ENCODE measurements around the gene FRMD1.

Gene FRMD1

DNA sequence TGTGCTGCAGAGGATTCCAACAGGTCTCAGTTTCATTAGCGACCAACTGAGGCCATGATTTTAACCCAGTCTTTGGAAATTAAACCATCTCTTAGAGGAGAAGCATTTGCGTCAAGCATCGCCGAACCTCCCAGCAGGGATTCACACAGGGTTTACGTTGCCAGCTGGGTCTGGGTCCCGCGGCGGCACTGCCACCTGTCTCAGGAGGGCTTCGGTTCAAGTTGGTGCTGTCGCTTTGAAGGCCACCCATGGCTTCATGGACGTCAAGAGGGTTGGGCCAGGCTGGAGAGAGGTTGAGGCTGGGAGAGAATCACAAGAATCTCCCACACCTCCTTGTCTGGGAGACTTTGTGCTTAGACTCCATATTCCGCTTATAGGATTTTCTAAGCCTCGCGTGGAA, 43.0 kb upstream of the FRMD1 start:
- no peak for FAIRE-seq

DNA sequence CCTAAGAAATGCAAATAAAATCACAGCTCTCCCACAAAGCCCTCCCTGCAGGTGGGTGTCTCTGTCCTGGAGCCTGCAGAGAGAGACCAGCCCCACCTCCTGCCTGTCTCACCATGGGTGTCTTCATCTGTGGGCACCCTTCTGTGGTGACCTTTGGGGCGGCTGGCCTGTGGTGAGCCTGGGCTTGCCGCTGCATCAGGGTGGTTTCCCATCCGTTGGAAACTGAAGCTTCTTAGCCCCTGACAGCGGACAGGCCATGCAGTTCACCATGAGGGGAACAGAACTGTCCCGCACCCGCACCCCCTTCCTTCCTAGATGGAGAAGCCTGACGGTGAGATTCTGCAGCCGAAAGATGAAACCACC, 42.3 kb upstream of the FRMD1 start:
- FAIRE-seq (no peak), DNase-seq (ENCODE audit: insufficient read length, low spot score) (no peak)
- TF ChIP-seq PAX5 (IDR thresholded peaks at IDR 0.05; ENCODE audit: insufficient read depth, low read length, severe bottlenecking) (no peak), TAF1 (IDR thresholded peaks at IDR 0.05; ENCODE audit: low read depth, low read length) (no peak), POLR2AphosphoS5 (IDR thresholded peaks at IDR 0.05; ENCODE audit: low read depth, low read length) (no peak), POU2F2 (IDR thresholded peaks at IDR 0.05; ENCODE audit: low read depth, low read length) (no peak), POLR2A (IDR thresholded peaks at IDR 0.05; ENCODE audit: low read depth, low read length) (no peak), SPI1 (IDR thresholded peaks at IDR 0.05; ENCODE audit: low read depth, low read length) (no peak)

More for the DNA sequence above, 43.0 kb upstream of the FRMD1 start:
- no peak for TF ChIP-seq POLR2AphosphoS5 (IDR thresholded peaks at IDR 0.05; ENCODE audit: low read depth, low read length)
- TF ChIP-seq SPI1 (IDR thresholded peaks at IDR 0.05; ENCODE audit: low read depth, low read length) = no peak
- no peak for TF ChIP-seq POLR2A (IDR thresholded peaks at IDR 0.05; ENCODE audit: low read depth, low read length)
- TF ChIP-seq TAF1 (IDR thresholded peaks at IDR 0.05; ENCODE audit: low read depth, low read length) = no peak
- TF ChIP-seq POU2F2 (IDR thresholded peaks at IDR 0.05; ENCODE audit: low read depth, low read length) = no peak
- no peak for TF ChIP-seq PAX5 (IDR thresholded peaks at IDR 0.05; ENCODE audit: insufficient read depth, low read length, severe bottlenecking)
- DNase-seq (ENCODE audit: insufficient read length, low spot score) = no peak

DNA sequence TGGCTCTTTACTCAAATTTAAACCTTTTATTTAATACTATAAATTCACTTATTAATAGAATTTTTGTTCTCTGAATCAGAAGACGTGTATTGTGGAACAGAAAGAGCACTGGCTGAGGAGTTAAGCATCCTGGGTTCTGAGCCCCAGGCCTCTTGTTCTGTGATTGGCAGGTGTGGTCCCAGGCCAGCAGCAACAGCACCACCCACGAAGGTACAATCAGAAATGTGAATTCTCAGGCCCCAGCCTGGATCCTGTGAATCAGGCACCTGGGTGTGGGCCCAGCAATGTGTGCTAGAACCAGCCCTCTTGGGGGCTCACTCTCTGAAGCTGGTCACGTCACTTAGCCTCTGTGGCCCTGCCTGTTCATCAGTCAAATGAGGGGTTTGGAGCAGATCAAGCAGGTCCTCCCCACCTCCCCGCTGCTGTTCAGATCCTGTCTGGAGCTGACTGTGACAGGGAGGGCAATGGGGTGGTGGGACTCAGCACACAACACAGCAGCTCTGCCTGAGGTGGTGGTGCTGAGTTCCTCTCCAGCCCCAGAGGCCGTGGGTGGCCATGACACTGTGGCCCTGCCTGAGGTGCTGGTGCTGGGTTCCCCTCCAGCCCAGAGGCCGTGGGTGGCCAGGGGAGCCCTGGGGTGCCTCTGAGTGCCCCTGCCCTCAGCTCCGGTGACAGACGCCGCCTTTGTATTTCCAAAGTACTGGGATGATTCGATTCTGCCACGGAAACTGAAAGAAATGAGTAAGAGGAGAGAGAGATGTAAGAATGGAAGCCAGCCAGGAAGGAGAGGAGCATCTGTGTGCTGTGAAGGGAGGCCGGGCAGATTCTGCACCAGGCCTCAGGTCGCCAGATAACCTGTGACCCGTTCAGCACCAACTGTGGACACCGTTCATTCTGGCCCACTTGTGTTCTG, 41.6 kb upstream of the FRMD1 start:
- DNase-seq (ENCODE audit: insufficient read length, low spot score) (no peak), FAIRE-seq (no peak)
- TF ChIP-seq POU2F2 (IDR thresholded peaks at IDR 0.05; ENCODE audit: low read depth, low read length) = no peak
- no peak for TF ChIP-seq POLR2A (IDR thresholded peaks at IDR 0.05; ENCODE audit: low read depth, low read length)
- TF ChIP-seq POLR2AphosphoS5 (IDR thresholded peaks at IDR 0.05; ENCODE audit: low read depth, low read length) = no peak
- TF ChIP-seq TAF1 (IDR thresholded peaks at IDR 0.05; ENCODE audit: low read depth, low read length) = no peak

DNA sequence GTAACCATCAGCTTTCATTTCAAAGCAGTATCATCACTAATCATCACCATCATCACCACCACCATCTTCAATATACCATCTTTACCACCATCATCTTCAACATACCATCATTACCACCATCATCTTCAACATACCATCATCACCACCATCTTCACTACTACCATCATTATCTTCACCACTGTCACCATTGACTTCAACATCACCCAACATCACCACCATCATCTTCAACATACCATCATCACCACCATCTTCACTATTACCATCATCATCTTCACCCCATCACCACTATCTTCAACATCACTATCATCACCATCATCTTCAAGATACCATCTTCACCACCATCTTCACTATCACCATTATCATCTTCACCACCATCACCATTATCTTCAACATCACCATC, 40.5 kb upstream of the FRMD1 start:
- TF ChIP-seq POLR2A (IDR thresholded peaks at IDR 0.05; ENCODE audit: low read depth, low read length) = no peak
- TF ChIP-seq POU2F2 (IDR thresholded peaks at IDR 0.05; ENCODE audit: low read depth, low read length) = no peak
- no peak for TF ChIP-seq POLR2AphosphoS5 (IDR thresholded peaks at IDR 0.05; ENCODE audit: low read depth, low read length)
- TF ChIP-seq PAX5 (IDR thresholded peaks at IDR 0.05; ENCODE audit: insufficient read depth, low read length, severe bottlenecking) = no peak
- no peak for TF ChIP-seq SPI1 (IDR thresholded peaks at IDR 0.05; ENCODE audit: low read depth, low read length)
- TF ChIP-seq TAF1 (IDR thresholded peaks at IDR 0.05; ENCODE audit: low read depth, low read length) = no peak
- DNase-seq (ENCODE audit: insufficient read length, low spot score) = no peak
- peak; percentile 38 for FAIRE-seq

DNA sequence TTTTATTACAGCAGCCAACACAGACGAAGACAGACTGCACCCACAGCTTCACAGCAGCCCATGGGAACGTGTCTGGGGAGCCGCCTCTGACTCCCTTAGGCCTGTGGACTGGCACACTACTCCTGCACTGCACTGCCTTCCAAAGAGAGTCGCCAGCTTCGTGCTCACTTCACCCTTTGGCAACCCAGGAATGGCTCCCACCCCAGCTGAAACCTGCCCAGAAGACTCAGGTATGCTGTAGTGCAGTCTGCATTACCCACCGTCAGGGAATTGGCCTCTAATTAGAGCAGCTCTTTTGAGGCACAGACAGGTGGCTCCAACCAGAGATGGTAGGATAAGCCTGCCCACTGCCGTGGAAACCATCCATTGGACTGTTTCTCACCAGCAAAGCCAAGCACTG, 39.9 kb upstream of the FRMD1 start:
- DNase-seq (ENCODE audit: insufficient read length, low spot score) (no peak), FAIRE-seq (no peak)
- TF ChIP-seq POLR2AphosphoS5 (IDR thresholded peaks at IDR 0.05; ENCODE audit: low read depth, low read length) = no peak
- no peak for TF ChIP-seq TAF1 (IDR thresholded peaks at IDR 0.05; ENCODE audit: low read depth, low read length)
- TF ChIP-seq PAX5 (IDR thresholded peaks at IDR 0.05; ENCODE audit: insufficient read depth, low read length, severe bottlenecking) = no peak
- TF ChIP-seq SPI1 (IDR thresholded peaks at IDR 0.05; ENCODE audit: low read depth, low read length) = no peak
- TF ChIP-seq POU2F2 (IDR thresholded peaks at IDR 0.05; ENCODE audit: low read depth, low read length) = no peak
- TF ChIP-seq POLR2A (IDR thresholded peaks at IDR 0.05; ENCODE audit: low read depth, low read length) = no peak

DNA sequence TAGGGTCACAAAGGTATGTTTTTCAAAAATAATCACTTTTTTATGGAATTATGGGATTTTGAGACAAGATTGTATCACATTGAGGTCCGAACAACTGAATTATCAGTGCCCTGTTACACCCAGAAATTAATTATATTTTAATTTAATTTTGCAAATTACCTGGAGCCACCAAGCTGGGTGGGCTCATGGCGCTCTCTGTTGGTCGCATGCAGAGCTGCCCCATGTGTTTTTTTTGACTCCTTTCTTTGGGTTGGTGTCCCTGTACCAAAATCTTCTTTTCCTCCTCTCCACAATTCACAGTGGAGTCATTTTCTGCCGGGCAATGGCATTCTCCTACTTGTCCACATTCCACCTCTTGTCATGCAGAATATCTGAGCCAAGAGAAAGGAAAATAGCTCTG, 38.9 kb upstream of the FRMD1 start:
- TF ChIP-seq POLR2AphosphoS5 (IDR thresholded peaks at IDR 0.05; ENCODE audit: low read depth, low read length) = no peak
- no peak for TF ChIP-seq POLR2A (IDR thresholded peaks at IDR 0.05; ENCODE audit: low read depth, low read length)
- TF ChIP-seq PAX5 (IDR thresholded peaks at IDR 0.05; ENCODE audit: insufficient read depth, low read length, severe bottlenecking) = no peak
- no peak for TF ChIP-seq SPI1 (IDR thresholded peaks at IDR 0.05; ENCODE audit: low read depth, low read length)
- TF ChIP-seq POU2F2 (IDR thresholded peaks at IDR 0.05; ENCODE audit: low read depth, low read length) = no peak
- TF ChIP-seq TAF1 (IDR thresholded peaks at IDR 0.05; ENCODE audit: low read depth, low read length) = no peak
- no peak for DNase-seq (ENCODE audit: insufficient read length, low spot score)
- no peak for FAIRE-seq

DNA sequence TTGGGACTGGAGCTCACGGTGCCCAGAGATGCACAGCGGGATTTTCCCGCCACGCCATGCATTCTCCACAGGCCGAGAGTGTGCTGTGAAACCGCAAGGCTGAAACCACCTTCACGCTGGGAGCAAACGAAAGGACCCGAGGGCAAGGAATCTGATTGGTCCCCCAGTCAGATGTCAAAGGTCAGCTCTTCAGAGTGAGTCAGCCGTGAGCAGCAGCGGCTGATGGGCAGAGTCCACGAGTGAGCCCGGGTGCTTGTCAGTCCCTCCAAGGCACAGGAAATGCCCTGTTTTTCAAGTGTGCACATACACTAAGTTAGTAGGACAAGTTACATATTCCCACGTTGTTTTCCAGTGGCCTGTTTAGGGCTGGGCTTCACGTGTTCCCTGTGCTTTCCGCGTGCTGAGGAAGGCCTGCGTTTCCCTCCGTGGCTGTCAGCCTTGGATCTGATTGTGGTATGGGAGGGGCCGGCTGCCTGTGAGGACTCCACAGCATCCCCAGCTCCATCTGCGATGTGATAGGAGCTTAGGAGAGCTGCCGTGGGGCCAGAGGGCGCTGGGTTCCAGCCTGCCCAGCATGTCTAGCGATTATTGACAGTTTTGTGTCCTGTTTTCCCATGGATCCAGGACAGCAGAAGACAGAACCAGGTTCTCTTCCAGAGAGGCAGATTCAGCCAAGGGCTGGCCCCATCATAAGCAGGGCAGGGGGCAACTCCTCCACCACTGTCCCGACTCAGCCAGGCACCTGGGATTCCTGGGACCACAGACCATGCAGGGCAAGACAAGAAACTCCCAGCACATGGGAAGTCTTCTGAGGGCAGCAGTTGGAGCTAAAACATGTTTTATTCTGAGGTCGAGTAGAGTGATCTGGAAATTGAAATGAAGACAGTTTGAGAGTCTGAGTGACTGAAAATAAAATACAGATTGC, 38.2 kb upstream of the FRMD1 start:
- TF ChIP-seq TAF1 (IDR thresholded peaks at IDR 0.05; ENCODE audit: low read depth, low read length) = no peak
- TF ChIP-seq PAX5 (IDR thresholded peaks at IDR 0.05; ENCODE audit: insufficient read depth, low read length, severe bottlenecking) = no peak
- TF ChIP-seq SPI1 (IDR thresholded peaks at IDR 0.05; ENCODE audit: low read depth, low read length) = no peak
- no peak for TF ChIP-seq POLR2A (IDR thresholded peaks at IDR 0.05; ENCODE audit: low read depth, low read length)
- no peak for TF ChIP-seq POLR2AphosphoS5 (IDR thresholded peaks at IDR 0.05; ENCODE audit: low read depth, low read length)
- no peak for TF ChIP-seq POU2F2 (IDR thresholded peaks at IDR 0.05; ENCODE audit: low read depth, low read length)
- FAIRE-seq (no peak), DNase-seq (ENCODE audit: insufficient read length, low spot score) (no peak)

DNA sequence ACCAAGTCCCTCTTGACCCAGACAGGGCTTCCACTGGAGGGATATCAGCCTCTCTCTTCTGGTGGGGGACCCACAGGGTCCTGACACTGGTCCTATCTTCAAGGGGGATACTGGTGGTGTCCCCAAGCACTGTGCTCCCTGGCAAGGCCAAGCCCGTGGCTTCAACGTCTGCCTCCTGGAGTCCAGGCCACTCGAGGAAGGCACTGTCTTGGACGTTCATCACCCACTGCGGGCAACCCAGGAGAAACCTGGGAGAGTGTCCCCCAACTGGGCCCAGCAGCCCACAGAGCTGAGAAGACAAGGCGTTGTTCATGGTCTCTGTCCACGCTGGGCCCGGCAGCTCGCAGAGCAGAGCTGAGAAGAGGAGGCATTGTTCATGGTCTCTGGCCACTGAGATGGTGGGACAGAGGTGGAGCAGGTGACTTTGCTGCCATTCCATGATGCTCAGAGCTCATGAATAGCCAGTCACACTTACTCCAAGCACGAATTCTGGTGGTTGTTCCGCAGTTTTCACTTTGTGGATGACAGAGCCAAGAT, 37.5 kb upstream of the FRMD1 start:
- FAIRE-seq (no peak), DNase-seq (ENCODE audit: insufficient read length, low spot score) (no peak)
- no peak for TF ChIP-seq SPI1 (IDR thresholded peaks at IDR 0.05; ENCODE audit: low read depth, low read length)
- TF ChIP-seq POLR2A (IDR thresholded peaks at IDR 0.05; ENCODE audit: low read depth, low read length) = no peak
- TF ChIP-seq PAX5 (IDR thresholded peaks at IDR 0.05; ENCODE audit: insufficient read depth, low read length, severe bottlenecking) = no peak
- no peak for TF ChIP-seq TAF1 (IDR thresholded peaks at IDR 0.05; ENCODE audit: low read depth, low read length)
- TF ChIP-seq POU2F2 (IDR thresholded peaks at IDR 0.05; ENCODE audit: low read depth, low read length) = no peak
- no peak for TF ChIP-seq POLR2AphosphoS5 (IDR thresholded peaks at IDR 0.05; ENCODE audit: low read depth, low read length)
